CD4-positive, alpha-beta T cell treated with Interleukin-4 for 4 hours (primary cell): ENCODE results near the gene ARL5A.

Experiments
- DNase-seq: peaks from one replicate; pipeline ENCODE4 v3.0.0-alpha.2; 2020

Gene ARL5A

DNA sequence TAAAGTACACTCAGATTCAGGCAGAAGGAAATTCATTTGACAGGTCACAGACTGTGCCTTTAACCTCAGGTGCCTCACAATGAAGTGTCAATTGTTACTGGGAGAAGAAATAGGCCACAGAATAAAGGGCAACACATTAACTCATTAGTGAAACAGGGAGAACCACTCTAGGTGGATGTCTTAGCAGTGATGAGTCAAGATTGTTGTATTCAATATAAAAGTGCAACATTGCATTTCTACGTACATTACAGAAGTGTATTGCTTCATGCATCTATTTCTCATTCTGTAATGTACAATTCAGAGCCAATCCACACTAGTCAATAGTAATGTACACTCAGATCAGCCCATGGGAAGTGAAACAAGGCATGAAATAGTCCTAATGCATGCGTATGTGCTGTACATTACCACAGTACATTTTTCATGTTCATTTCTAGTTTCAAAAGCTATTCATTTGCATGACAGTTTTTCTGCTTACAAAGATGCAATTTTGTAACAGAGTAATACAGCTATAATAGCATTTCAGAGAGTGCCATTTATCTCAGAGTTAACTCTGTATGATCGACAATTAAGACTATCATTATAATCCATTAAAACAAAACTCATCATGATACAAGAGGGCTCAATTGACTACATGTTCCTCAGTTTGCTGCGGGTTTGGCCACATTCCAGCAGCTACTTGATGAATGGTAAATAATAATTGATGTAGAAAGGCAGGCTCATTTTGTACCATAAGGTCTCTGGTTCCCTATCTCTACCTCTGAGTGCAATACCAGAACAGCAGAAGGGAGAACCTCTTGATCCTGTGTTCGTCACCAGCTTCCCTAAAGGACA is 12.2 kb upstream of the ARL5A start:
- no peak for DNase-seq

DNA sequence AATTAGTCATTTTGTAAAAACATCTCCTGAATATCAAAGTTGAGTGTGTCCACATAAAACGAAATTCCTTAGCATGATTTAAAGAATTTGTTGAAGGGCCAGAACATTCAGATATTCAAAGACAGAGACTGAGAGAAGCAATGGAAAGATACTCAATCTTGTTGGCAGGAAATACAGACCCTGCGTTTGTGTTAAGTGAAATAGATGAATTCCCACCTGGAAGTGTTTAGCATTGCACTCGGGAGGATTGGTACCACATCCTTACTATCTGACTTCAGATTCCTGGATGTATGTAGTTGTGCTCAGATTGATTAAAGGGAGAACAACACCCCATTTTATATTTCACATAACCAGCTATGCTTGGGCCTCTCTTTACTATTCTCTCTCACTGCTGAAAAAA is 9.7 kb upstream of the ARL5A start:
- no peak for DNase-seq

DNA sequence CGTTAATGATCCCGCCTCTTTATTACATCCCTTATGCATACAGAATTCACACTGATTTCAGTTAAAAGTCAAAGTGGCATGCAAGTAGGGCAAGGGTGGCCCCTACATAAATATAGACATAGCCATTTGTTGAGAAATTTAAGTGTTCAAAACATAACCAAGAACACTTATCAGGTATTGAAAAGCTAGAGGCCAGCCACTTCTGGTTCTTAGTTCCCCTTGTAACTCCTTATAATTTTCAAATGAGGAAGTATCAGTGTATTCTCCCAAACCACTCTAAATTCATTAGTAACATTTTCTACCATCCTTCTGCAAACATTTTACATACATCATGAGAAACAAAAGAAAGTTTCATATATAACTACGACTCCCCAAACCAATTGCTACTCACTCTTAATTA is 5.8 kb upstream of the ARL5A start:
- no peak for DNase-seq

DNA sequence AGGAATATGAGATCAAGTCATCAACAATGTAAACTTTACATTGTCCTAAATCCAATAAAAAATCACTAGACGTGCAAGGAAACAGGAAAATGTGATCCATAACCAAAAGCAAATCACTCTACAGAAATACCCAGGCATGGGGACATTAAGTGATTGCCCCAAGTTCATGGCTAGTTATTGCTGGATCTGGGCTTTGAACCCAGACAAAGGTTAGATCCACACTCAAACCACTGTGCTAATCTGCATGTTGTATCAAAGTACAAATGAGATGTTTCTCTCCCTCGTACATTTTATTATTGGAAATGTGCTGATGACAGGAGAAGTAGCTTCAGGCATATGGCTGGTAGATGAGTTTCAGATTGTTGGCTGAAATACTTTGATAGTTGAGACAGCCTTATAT is 2.7 kb upstream of the ARL5A start:
- DNase-seq, result no peak

DNA sequence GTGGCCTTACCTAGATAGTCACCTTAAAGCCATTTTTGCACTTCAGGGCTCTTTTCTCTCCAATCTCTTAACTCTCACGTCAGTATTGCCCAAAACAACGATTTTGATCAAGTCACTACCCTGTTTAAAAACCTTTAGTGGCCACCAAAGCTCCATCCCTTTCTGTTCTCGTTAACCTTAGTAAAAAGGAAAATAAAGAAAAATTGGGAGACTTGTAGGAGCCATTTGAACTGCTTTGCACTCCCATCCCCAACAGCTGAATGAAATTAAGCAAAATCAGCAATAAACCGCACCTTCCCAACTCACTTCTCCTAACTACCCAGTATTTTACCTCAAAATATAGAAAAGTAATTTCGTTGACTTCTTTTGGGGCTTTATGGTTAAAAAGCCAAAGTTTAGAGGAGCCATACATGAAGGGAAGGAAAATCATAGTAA is 686 bp upstream of the ARL5A start:
- no peak for DNase-seq

DNA sequence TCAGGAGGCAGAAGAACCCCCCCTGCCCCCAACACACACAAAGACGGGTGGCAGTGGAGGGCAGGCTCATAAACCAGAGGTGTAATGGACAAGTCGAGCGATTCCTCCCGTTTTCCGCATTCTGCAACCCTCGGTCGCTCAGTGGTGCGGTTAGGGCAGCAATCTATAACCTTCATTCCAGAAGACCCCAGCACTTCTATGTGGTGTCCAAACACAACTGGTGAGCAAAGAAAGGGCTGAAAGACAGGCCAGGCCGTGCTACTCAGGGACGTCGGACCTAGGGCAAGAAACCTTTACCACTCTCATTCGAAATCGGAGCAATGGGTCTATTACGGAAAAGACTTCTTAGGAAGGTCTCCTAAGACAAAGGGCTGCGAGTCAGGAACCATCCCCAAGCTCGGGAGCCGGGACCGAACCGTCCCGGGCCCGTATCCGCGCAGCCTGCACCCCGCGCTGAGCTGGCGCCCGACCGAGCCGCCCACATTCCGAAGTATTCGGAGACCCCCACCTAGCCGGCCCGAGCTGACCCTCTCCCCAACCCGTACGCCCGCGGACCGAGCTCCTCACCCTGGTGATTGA is 568 bp downstream of the ARL5A start:
- DNase-seq, result no peak

DNA sequence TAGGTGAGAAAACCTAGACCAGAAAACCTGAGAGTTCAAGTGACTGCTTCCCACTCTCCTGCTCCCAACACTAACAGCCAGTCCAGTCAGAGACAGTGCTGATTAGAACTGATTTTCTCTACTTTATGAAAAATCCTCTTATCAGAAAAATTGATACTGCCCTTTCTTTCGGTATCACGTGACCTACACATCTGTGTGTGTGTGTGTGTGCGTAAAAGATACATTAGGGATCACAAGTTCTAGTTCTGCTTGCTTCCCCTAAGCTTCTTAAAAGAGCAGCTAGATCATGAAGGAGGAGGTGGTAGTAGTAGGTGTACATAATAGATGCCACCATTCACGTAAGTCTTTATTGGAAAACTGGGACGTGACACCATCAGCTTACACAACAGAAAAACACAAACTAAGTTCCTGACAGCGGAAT is 1.5 kb downstream of the ARL5A start:
- DNase-seq, result peak; percentile 22

DNA sequence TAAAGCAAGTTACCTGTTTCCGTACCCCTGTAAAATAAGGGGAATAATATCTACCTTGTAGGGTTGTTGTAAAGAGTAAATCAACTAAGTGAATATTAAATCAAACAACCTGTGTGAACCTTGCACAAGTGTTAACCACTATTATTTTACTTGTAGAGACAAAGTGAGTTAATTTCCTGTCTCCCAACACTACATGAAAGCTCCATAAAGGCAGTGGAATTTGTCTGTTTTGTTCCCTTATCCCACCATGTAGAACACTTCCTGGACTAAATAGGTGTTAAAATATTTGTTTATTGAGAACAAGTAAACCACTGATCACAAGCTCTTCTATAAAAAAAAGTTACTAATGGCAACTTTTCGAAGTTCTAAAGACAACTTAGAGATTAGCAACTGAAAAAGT is 3.3 kb downstream of the ARL5A start:
- DNase-seq, result no peak

DNA sequence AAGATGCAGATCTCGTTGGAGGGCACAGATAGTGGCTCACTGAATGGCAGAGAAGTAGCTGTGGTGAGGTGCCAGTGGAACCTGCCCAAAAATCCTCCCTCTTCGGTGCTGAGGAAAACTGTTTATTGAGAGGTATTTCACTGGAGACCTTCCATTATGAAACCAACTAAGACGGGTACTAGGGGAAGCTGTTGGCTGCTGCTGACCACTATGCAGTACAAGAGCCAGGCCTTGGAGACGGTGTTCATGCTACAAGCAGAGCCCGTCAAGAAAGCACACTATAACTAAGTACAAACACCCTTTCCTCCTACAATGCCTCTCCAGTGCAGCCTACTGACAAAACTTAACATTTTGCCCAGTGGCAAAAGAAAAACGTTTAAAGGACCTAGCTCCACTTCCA is 4.6 kb downstream of the ARL5A start:
- no peak for DNase-seq

DNA sequence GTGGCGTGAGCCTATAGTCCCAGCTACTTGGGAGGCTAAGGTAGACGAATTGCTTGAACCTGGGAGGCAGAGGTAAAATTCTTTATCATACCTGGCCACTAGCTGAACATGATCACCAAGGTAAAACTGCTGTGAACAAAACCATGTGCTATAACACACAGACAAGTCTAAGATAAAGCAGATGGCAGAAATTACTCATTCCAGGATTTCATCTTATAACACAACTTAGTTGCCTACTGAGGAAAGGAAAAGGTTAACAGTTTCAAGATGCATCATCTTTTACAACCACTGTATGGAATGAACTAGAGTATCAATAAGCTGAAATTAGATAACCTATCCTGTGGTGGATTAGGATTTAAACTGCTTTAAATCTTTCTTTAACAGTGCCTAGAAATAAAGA is 8.3 kb downstream of the ARL5A start:
- DNase-seq, result no peak

DNA sequence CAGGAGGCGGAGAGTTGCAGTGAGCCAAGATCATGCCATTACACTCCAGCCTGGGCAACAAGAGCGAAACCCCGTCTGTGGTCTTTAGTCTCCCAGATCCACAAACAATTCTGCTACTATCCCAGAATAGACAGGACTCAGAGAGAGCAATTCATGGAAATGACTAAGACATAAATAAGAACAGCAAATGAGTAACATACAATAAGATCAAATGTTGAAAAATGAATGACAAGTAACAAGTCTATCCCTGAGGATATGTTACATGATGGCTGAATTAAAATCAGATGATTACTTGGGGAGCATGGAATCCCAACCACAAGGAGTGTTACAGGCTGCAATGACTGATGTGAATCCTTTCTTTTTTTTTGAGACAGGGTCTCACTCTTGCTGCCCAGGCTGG is 10.3 kb downstream of the ARL5A start:
- no peak for DNase-seq

DNA sequence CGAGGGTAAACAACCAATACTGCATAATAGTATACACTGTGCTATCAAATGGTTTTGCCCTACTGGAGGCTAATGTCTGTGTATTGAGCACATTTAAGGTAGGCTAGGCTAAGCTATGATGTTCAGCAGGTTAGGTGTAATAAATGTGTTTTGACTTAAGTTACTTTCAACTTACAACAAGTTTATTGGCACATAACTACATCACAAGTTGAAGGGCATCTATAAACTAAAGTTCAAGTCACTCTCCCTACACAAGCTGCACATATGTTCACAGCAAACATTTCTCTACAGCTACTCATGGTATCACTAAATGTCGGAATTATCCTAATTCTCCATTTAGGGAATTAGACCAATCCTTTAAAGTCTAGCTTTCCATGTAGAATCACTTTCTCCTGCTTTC is 11.4 kb downstream of the ARL5A start:
- no peak for DNase-seq

DNA sequence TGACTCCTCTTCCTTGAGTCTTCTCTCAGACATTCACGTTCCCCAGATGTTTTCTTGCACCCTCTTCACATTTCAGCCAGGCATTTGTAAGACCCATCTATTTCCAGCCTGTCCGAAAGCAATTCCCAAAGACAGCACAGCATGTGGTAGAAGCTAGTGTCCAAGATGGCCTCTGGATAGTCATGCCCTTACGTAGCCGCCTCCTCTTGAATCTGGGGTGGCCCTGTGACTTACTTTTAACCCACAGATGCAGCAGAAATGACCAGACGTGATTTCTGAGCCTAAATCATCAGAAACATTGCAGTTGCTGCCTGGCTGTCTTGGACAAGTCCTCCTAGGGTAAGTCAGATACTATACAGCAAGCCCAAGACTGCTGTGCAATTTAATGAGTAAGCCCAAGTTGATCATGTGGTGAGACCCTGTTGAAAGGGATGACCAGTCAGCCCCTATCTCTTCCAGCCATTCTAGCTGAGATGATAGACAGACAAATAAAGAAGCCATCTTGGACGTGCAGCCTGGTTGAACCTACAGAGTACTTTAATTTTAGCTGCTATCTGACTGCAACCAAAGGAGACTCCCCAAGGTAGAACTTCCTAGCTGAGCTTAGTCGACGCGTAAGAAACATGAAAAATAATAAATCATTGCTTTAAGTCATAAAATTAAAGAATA is 12.3 kb downstream of the ARL5A start:
- DNase-seq, result no peak

DNA sequence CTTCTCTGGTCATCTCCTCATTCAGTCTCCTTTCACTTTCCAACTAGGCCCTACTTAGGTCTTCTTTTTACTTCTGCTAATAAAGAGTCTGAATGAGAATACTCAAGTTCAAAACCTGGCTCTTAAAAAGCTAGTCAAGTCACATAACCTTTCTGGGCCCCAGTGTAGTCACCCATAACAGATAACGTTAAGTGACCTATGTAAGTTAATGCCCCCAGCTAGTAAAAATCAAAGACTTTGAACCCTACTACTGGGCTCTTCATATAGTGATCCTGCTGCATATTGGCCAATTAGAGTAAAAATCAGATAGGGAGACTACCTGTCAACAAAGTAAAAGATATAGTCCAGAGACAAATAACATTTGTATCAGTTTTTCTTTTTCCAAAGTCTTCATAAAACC is 17.7 kb downstream of the ARL5A start:
- DNase-seq, result no peak

DNA sequence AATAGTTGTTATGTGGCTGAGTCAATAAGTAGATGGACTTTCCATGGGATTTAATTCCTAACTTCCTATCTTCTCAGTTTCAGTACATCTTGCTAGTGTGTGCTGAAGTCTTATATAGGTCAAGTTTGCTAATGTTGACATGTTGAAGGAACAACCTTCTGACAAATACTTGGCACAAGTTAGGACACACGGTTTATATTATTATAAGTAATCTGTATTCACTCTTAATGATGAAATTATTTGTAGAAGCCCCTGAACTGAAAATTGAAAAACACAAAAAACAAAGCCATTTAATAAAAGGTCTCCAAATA is 19.2 kb downstream of the ARL5A start:
- DNase-seq, result no peak

DNA sequence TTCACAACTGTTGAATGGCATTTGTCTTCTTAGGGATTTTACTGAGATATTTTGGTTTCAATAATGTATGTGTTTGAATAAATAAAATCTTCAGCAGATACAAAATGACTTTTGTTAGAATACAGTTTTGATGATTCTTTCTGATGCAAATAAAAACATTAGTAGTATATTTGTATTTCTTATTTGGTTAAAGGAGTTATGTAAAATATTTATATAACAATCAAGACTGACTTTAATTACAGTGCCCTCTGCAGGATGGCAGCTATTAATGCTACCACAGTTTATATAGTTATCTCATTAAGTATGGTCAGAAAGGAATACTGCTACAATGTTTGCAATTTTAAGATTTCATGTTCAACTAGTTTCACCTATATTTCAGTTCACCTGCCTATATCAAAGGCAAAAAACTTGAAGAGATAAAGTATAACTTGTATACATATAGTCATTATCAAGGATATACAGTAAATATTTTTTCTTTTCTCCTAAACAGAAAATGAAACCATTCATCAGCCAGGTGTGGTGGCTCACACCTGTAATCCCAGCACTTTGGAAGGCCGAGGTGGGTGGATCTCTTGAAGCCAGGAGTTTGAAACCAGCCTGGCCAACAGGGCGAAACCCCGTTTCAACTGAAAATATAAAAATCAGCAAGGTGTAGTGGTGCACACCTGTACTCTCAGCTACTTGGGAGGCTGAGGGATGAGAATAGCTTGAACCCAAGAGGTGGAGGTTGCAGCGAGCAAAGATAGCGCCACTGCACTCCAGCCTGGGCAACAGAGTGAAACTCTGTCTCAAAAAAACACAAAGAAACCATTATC is 19.8 kb downstream of the ARL5A start:
- DNase-seq, result peak; percentile 55

DNA sequence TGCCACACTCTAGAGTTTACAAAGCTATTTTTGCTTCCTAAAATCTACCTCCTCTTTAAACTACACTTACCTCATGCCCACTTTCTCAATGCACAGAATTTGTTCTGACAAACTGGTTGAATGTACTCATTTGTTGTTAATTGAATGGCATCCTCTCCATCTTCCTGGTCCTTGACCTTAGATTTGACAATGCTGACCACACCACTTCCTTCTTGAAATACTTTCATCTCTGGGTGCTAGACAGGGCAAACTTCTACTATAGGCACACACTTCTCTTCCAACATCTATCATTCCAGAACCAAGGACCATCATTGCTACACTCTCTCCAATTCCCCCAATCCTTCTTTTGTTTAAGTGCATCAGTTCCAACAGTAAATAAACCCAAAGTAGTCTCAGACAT is 22.3 kb downstream of the ARL5A start:
- no peak for DNase-seq

DNA sequence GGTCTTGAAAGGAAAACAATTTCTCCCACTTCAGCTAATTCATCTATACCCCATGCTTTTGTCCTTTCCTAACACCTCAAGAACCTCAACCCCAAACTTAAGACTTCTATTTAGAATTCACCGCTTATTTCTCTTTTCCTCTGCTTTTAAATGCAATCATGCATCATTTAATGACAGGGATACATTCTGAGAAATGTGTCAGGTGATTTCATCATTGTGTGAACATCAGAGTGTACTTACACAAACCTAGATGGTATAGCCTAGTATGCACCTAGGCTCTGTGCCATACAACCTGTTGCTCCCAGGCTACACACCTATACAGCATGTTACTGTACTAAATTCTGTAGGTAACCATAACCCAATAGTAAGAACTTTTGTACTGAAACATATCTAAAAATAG is 22.9 kb downstream of the ARL5A start:
- no peak for DNase-seq

DNA sequence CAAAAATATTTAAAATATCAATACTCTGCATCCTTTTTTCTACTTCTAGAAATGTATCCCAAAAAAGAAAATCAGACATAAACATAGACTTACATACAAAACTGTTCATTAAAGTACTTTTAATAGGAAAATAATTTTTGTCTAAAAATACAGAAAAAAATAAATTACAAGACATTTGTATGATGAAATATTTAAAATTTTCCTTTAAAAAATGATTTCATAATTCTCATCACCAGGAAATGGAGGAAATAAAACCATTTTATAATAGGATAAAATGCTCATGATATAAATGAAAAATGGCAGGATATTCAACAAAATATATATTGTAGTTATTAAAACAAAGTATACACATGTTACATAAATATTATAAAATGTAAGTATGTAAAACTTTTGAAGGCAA is 24.4 kb downstream of the ARL5A start:
- DNase-seq, result no peak

DNA sequence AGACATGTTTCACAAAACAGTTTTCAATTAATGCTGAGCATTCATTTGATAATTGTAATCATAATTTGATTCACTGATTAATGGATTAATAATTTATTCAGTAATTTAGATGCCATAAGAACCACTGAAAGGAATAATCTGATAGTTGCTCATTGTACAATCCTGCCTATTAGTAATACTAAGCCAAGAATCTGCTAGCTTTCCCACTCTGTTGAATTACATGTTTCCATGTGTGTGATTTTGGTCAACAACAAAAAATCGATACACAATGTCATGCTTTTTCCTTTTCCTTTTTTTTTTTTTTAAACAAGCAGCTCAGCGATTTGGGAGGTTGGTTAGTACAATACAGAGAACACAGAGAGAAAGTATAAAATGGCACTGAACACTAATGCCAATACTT is 25.9 kb downstream of the ARL5A start:
- no peak for DNase-seq

DNA sequence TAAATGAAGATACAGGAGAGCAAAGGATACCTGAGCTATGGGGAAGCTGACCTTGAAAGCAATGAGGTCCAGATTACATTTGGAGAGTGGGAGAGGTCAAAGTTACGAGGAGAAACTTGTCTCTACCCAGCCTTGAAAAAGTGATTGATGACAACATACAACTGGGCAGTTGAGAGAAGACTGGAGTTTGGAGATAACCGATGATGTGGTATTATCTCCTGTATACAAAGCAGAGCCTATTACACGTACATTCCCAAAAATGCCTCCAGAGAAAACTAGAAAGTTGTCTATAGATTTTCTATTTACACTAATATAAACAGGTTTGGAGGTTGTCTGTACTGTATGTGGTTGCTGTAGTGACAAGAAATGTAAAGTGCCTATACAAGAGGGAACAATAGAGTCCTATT is 28.3 kb downstream of the ARL5A start:
- DNase-seq, result no peak

DNA sequence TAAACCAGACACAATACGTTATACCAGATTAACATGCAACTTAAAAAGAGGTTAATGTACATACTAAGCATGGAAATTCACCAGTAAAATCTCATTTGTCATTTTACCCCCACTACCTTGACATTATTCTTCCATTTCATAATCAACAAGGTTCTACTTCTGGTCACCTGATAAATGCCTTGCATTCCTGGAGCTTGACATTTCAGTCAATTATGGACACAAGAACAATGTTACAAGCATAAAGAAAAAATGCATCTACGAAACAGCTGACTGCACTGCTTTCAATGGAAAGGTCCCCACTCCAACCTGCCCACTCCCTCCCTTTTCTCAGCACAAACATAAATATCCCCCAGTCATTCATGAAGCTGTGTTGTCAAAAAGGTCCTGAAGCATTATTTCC is 31.4 kb downstream of the ARL5A start:
- no peak for DNase-seq

DNA sequence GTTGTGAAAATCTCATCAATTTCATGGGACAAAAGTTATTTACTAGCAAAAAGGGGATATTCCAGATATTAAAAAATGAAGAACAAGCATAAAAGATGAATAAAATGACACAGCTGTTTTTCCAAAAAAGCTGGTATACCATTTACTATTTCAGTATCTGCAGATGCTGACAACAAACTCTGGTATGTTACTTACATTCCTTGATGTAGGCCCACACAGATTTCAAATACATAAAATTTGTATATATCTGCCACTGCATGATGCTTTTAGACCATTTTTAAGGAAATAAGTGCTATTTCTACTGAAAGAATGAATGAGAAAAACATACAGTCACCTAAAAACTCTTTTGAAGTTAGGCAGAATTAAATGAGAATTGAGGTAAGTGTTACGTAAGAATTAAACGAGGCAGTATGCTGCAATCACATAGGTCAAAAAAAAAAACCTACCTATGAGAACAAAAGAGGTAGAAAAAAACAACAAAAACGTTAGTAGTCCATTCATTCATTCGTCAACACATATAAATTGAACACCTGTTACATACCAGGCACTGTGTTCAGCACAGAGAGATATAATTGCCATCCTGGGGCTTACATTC is 32.5 kb downstream of the ARL5A start:
- DNase-seq, result no peak
